Muscle layer of duodenum (tissue), 2 donors: ENCODE measurements around the gene PLEKHA7.
"Not testable (repeated sequence)": the region's sequence is repeated elsewhere in the genome, so short reads cannot be mapped to it uniquely, and the experiment has no call there.

Experiments
- H3K27ac ChIP-seq: one replicate; pipeline ENCODE4 v1.7.0; 2013; ENCODE audit warnings: mild to moderate bottlenecking, low read length
- H3K27me3 ChIP-seq: one replicate; pipeline ENCODE4 v1.7.0; 2013; ENCODE audit warnings: low read depth, mild to moderate bottlenecking, control low read depth, low read length
- H3K36me3 ChIP-seq, 2 donors: one replicate each; pipeline ENCODE4 v1.7.0; 2013; ENCODE audit warnings: low read length in 2 of 2, control low read depth in 1 of 2, mild to moderate bottlenecking in 1 of 2; ENCODE audit not compliant: insufficient read depth in 2 of 2, control insufficient read depth in 1 of 2
- H3K4me1 ChIP-seq, 2 donors: one replicate each; pipeline ENCODE4 v1.7.0; 2013; ENCODE audit warnings: low read length in 2 of 2, mild to moderate bottlenecking in 2 of 2, control low read depth in 1 of 2, moderate library complexity in 1 of 2; ENCODE audit not compliant: insufficient read depth in 2 of 2, control insufficient read depth in 1 of 2
- H3K4me3 ChIP-seq, 2 donors: one replicate each; pipeline ENCODE4 v1.7.0; 2013; ENCODE audit warnings: low read length in 2 of 2, low read depth in 1 of 2, mild to moderate bottlenecking in 1 of 2
- H3K9me3 ChIP-seq, 2 donors: one replicate each; pipeline ENCODE4 v1.7.0; 2013; ENCODE audit warnings: low read length in 2 of 2, control low read depth in 1 of 2, mild to moderate bottlenecking in 1 of 2; ENCODE audit not compliant: control insufficient read depth in 1 of 2
- donor health status: healthy.

PLEKHA7 gene

DNA sequence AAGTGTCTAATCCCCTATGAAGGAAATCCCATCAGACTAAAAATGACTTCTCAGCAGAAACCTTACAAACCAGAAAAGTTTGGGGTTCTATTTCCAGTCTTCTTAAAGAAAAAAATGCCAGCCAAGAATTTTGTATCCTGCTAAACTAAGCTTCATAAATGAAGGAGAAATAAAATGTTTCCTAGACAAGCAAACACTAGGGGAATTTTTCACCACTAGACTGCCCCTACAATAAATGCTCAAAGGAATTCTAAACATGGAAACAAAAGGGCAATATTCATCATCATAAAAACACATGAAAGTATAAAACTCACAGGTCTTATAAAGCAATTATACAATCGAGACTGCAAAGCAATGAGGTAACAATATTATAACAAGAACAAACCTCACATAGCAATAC lies 124.3 kb downstream of the PLEKHA7 start:
- no peak overlapping the region for H3K4me3 ChIP-seq
- H3K36me3 ChIP-seq = no peaks in the 10 kb centered on the region
- H3K27ac ChIP-seq = no peak overlapping the region

DNA sequence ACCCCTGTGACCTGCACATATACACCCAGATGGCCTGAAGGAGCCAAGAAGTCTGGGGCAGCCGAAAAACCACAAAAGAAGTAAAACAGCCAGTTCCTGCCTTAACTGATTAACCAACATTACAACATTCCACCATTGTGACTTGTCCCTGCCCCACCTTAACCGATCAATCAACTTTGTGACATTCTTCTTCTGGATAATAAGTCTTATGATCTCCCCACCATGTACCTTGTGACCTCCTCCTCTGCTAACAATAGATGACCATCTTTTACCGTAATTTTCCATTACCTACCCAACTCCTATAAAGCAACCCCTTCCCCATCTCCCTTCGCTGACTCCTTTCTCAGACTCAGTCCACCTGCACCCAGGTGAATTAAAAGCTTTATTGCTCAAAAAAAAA lies 125.2 kb downstream of the PLEKHA7 start:
- not testable (repeated sequence) for H3K27ac ChIP-seq, H3K27me3 ChIP-seq, H3K4me3 ChIP-seq, H3K36me3 ChIP-seq, H3K4me1 ChIP-seq
- peaks cover 6 to 16% of the 10 kb centered on the region in 2 donors for H3K9me3 ChIP-seq

More for the DNA sequence above, 124.3 kb downstream of the PLEKHA7 start:
- Histone ChIP-seq H3K27me3 (no peaks in the 10 kb centered on the region), H3K4me1 (no peaks in the 10 kb centered on the region), H3K9me3 (peaks cover 6 to 16% of the 10 kb centered on the region in 2 donors)

DNA sequence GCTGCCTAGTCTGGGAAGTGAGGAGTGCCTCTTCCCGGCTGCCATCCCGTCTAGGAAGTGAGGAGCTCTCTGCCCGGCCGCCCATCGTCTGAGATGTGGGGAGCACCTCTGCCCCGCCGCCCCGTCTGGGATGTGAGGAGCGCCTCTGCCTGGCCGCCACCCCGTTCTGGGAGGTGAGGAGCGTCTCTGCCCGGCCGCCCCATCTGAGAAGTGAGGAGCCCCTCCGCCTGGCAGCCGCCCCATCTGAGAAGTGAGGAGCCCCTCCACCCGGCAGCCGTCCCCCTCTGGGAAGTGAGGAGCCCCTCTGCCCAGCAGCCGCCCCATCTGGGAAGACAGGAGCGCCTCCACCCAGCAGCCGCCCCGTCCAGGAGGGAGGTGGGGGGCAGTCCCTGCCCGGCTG lies 126.3 kb downstream of the PLEKHA7 start:
- not testable (repeated sequence) for H3K27ac ChIP-seq, H3K27me3 ChIP-seq, H3K4me3 ChIP-seq, H3K36me3 ChIP-seq, H3K4me1 ChIP-seq
- peaks cover 6 to 16% of the 10 kb centered on the region in 2 donors for H3K9me3 ChIP-seq

DNA sequence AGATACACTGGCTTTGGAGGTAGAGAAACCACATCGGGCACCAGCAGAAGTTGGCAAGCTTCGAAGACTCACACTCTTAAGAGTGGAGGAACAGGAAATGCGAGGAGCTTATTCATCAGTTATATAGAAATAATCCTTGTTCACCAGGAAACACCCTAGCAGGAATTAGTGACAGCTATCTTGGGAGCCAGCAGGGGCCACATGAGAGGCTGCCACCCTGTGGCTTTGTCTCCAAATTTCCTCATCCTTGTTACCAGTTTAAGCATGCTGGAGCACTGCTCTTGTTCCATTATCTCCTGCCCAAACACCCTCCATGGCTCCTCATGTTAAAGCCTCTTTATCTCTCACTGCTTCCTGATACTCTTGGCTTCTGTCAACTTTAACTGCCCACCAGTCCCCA lies 131.0 kb downstream of the PLEKHA7 start:
- Histone ChIP-seq H3K27ac (no peak overlapping the region), H3K9me3 (no peaks in the 10 kb centered on the region), H3K4me3 (no peak overlapping the region), H3K36me3 (no peaks in the 10 kb centered on the region), H3K4me1 (peaks cover 10 to 11% of the 10 kb centered on the region in 2 donors), H3K27me3 (no peaks in the 10 kb centered on the region)

DNA sequence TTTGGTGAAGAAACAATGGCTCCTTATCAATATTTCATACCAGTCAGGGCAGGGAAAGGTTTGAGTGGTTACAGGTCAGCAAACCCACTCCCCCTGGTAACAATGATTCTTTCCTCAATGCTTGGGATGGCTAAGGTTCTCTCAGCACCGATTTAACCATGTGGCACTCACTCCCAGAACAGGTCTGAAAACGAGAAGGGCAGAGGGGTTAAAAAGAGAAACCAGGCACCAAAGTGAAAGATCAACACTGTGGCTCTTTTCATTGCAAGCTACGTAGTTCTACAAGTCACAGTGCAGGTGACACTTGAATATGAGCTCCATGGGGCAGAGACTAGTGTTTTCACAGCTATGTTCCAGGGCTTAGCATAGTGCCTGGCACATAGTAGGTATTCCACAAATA lies 132.4 kb downstream of the PLEKHA7 start:
- Histone ChIP-seq H3K4me3 (no peak overlapping the region), H3K27me3 (no peaks in the 10 kb centered on the region), H3K9me3 (no peaks in the 10 kb centered on the region), H3K4me1 (peaks cover 10 to 11% of the 10 kb centered on the region in 2 donors), H3K27ac (no peak overlapping the region), H3K36me3 (no peaks in the 10 kb centered on the region)

DNA sequence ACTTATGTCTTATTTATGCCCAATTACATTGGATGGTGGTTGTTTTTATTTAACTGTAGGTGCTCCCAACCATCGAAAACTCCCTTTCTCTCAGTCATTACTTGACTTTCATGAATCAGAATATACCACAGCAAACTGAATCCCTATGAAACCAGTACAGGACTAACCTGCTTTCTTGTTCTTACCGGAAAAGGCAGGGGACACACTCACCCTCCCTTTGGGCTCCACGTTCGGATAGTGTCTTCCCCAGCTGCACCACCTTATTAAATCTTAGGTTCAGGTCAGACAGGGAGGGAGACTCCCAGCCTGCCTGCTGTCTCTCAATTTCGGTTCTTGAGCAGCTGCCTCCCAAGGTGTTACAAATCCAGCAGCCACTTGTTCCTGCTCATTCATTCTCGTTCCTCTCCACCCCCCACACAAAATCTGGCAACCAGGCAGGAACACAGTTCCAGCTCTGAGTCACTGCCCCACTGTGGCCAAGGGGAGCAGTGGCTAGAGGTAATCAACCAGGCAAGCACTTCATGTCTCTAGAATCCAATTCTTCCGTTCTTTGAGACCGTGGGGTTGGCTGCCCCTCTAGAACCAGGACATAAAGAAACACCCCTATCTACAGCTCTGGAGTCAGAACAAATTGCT lies 133.0 kb downstream of the PLEKHA7 start:
- Histone ChIP-seq H3K4me1 (peaks cover 10 to 11% of the 10 kb centered on the region in 2 donors), H3K9me3 (no peaks in the 10 kb centered on the region), H3K27me3 (no peaks in the 10 kb centered on the region), H3K36me3 (no peaks in the 10 kb centered on the region), H3K4me3 (no peak overlapping the region), H3K27ac (no peak overlapping the region)

DNA sequence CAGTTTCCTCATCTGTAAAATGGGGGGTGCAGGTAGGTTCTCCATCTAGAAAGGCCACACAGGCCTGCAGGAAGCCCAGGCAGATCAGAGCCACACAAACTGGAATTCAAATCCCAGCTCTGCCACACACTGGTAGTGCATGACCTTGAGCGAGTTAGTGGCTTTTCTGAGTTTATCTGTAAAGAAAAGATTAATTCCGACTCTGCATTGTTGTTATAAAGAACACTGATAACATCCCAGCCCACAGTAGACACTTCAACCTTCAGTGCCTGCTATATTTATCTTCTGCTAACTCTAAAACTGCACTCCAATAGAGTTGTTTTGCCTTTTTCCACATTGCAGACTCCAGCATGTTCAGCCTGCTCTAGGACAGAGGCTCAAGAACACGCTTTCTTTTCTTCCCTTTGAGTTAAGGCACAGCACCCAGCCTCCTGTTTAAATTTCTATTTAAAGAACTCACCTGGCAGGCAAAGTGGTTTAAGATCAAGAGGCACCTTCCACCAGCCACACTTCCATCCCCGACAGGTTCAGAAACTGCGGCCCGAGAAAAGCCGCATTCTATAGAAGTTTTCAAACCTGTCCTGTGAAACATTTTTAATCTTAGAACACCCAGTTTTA lies 133.9 kb downstream of the PLEKHA7 start:
- H3K36me3 ChIP-seq = no peaks in the 10 kb centered on the region
- H3K27me3 ChIP-seq = no peaks in the 10 kb centered on the region
- no peak overlapping the region for H3K27ac ChIP-seq
- no peaks in the 10 kb centered on the region for H3K9me3 ChIP-seq
- H3K4me1 ChIP-seq = peaks cover 10 to 11% of the 10 kb centered on the region in 2 donors
- no peak overlapping the region for H3K4me3 ChIP-seq

DNA sequence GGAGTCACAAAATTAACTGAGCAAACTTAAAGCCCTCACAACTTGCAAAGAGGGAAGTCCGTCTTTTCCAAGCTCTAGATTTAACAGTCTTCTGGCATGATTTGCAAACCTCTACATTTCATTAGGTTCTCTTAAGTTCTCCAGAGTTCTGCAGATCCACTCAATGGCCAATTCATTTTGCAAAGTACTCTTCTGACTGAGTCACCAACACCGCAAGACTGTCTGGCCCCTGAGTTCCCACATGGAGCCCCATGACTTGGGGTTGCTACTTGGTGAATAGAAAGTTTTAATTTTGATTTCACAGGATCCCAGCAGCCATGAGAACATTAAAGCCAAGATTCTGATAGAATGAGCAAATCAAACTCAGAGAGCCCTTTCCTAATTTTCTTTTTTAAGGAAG lies 134.5 kb downstream of the PLEKHA7 start:
- Histone ChIP-seq H3K27me3 (no peaks in the 10 kb centered on the region), H3K4me3 (no peak overlapping the region), H3K27ac (no peak overlapping the region), H3K36me3 (no peaks in the 10 kb centered on the region), H3K9me3 (no peaks in the 10 kb centered on the region), H3K4me1 (peaks cover 10 to 11% of the 10 kb centered on the region in 2 donors)

DNA sequence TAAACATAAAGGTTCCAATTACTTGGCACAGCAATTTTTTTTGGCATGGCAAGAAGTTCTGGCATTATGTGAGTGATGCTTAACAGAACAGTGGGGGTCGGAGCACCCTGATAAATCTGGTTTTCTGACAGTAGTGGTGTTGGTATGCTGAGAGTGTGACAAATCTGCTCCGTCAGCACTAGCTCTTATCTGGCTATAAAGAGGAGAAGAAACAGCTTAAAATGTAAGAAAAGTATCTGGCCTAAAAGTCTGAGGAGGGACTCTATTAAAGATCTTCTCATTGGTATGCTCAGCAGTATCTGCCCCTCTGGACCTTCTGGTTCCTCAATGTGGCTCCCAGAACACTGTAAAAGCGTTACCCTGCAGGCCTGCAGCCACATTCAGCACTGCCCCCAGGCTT lies 137.4 kb downstream of the PLEKHA7 start:
- H3K9me3 ChIP-seq = no peaks in the 10 kb centered on the region
- no peaks in the 10 kb centered on the region for H3K36me3 ChIP-seq
- no peaks in the 10 kb centered on the region for H3K27me3 ChIP-seq
- peaks cover 10 to 14% of the 10 kb centered on the region in 2 donors for H3K4me1 ChIP-seq
- H3K27ac ChIP-seq = no peak overlapping the region
- no peak overlapping the region for H3K4me3 ChIP-seq

DNA sequence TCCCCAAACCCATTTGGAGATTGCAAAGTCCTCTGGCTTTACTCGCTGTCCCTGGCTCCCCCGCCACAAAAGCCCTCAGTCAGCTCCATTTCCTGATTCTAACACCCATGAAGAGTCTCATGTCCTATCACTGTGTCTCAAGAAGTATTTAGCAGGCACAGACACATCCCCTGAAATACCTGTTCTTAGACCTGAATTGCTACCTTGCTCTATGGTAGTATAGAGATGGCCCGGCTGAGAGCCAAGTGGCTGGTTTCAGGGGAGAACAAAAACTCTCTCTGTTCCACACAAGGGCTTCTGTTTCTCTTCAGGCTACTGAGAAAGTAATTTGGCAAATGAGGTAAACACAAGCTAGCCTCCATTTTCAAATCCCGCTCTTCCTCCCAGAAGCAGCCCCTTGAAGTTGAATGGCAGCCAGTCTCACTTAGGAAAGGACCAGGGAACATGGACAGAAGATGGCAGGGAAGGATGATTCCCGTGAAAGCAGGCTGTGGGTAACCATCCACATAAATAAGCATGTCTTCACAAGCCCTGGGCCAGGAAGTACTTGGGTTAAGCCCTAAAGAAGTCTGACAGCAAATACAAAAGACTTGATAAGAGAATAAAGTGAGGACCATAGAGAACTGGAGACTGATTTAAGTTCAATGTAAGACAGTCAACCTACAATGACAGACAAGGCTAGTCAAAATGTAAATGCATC lies 138.0 kb downstream of the PLEKHA7 start:
- Histone ChIP-seq H3K27me3 (no peaks in the 10 kb centered on the region), H3K9me3 (no peaks in the 10 kb centered on the region), H3K27ac (no peak overlapping the region), H3K4me1 (peaks cover 3 to 7% of the 10 kb centered on the region in 2 donors), H3K36me3 (no peaks in the 10 kb centered on the region), H3K4me3 (no peak overlapping the region)

DNA sequence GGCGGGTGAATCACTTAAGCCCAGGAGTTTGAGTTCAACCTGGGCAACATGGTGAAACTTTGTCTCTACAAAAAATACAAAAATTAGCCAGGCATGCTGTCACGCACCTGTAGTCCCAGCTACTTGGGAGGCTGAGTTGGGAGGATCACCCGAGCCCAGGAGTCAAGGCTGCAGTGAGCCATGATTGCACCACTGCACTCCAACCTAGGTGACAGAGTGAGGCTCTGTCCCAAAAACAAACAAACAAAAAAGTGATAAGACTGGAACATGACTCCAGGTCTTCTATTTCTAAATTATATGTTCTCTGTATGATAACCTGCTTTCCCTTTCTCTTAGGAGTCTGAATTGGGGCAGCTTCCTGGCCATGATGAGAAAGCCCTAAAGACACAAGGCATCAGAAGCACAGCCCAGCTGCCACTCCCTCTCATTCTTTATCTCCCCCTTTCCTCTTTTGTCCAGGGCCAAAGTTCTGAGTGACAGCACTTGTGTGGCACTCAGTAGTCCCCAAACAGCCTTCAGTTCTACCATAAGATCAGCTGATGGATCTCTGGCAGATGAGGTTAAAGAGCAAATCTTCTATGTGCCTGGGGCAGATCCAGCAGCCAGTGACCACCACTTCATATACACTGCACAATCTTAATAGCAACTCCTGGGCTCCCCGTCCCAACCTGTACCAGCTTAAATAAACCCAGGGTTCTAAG lies 139.8 kb downstream of the PLEKHA7 start:
- Histone ChIP-seq H3K27ac (no peak overlapping the region), H3K36me3 (no peaks in the 10 kb centered on the region), H3K9me3 (no peaks in the 10 kb centered on the region), H3K4me3 (no peak overlapping the region), H3K27me3 (no peaks in the 10 kb centered on the region), H3K4me1 (peaks cover 0 to 4% of the 10 kb centered on the region in 2 donors)
